MCF 10A (cell line): Measurements from ENCODE around the gene MIER3. TPM values are rescaled to one million over a fixed set of nuclear protein-coding genes. Genes with fewer than 3 reads are reported as not detected.

Experiments
- BruUV-seq: library from RNA; stranded (reverse); fragments of 400-500 nt; replicated peaks from 2 replicates; lab custom pipeline; 2021; lab: Mats Ljungman, UMichigan
- CTCF ChIA-PET: fragments of 300-600 bp; sonication (Branson Sonifier 250); formaldehyde crosslinking; extraction: SDS; loops from one replicate; lab custom pipeline; 2021; ENCODE audit warnings: antibody characterized with exemption, inconsistent platforms; lab: Yijun Ruan, JAX
- POLR2A ChIA-PET: fragments of 300-600, 350-650 bp; sonication (Branson Sonifier 250); formaldehyde crosslinking; extraction: SDS; loops from one replicate; lab custom pipeline; 2020; ENCODE audit warnings: antibody characterized with exemption, inconsistent platforms; lab: Yijun Ruan, JAX
- DNase-seq: peaks from one replicate; pipeline ENCODE4 v3.0.0-alpha.2; 2018; ENCODE audit not compliant: unreplicated experiment
- H3K27ac Mint-ChIP-seq: one replicate; pipeline ENCODE4 v1.8.0; 2022; ENCODE audit warnings: mild to moderate bottlenecking, low read depth, mixed read lengths; ENCODE audit not compliant: unreplicated experiment
- H3K27me3 Mint-ChIP-seq: one replicate; pipeline ENCODE4 v1.8.0; 2022; ENCODE audit warnings: mixed read lengths; ENCODE audit not compliant: insufficient read depth, unreplicated experiment
- H3K36me3 Mint-ChIP-seq: one replicate; pipeline ENCODE4 v1.8.0; 2022; ENCODE audit warnings: mild to moderate bottlenecking, moderate library complexity, mixed read lengths; ENCODE audit not compliant: insufficient read depth, unreplicated experiment
- H3K4me1 Mint-ChIP-seq: one replicate; pipeline ENCODE4 v1.8.0; 2022; ENCODE audit warnings: mixed read lengths; ENCODE audit not compliant: insufficient read depth, unreplicated experiment
- H3K4me3 Mint-ChIP-seq: one replicate; pipeline ENCODE4 v1.8.0; 2022; ENCODE audit warnings: mild to moderate bottlenecking, moderate library complexity, mixed read lengths; ENCODE audit not compliant: unreplicated experiment
- H3K9me3 Mint-ChIP-seq: one replicate; pipeline ENCODE4 v1.8.0; 2022; ENCODE audit warnings: mixed read lengths; ENCODE audit not compliant: unreplicated experiment
- CTCF ChIP-seq: fragments of 200-600 bp; IDR thresholded peaks from one replicate; pipeline ENCODE4 v1.8.0; 2022; ENCODE audit warnings: antibody characterized with exemption, mild to moderate bottlenecking; ENCODE audit not compliant: unreplicated experiment
- intact Hi-C: fragments of 100-400 bp; cut with micrococcal nuclease; formaldehyde crosslinking; loops from 2 replicates; pipeline ENCODE4 v1.14.1; 2022
- total RNA-seq: library from RNA; stranded (reverse); gene quantifications from 2 replicates; pipeline ENCODE4 v1.2.3, GENCODE V29; 2022

The MIER3 gene
- total RNA-seq, 1 experiment from 2014 or later: 17.8 TPM

- no peak for DNase-seq
- Mint-ChIP-seq H3K27ac (no peak overlapping the region), H3K9me3 (no peaks in the 10 kb centered on the region), H3K27me3 (no peaks in the 10 kb centered on the region), H3K4me1 (no peaks in the 10 kb centered on the region), H3K4me3 (no peak overlapping the region), H3K36me3 (no peaks in the 10 kb centered on the region)
- BruUV-seq: no TSS peak
- TF ChIP-seq CTCF: no peak
- CTCF ChIA-PET: interaction anchor here (1.1 kb wide), 1 partner anchor 14 kb away, joined by 4 read pairs; no protein-coding TSS in a partner anchor
- POLR2A ChIA-PET: no interaction called here
- intact Hi-C loops: no loop called here
Observed at GRCh38 chr5:56989676-56990075, 37.8 kb upstream of the MIER3 start.

GRCh38 chr5:56988490-56988889 lies 36.6 kb upstream of the MIER3 start:
- Mint-ChIP-seq H3K27me3 (no peaks in the 10 kb centered on the region), H3K4me1 (no peaks in the 10 kb centered on the region), H3K9me3 (no peaks in the 10 kb centered on the region), H3K4me3 (no peak overlapping the region), H3K36me3 (no peaks in the 10 kb centered on the region), H3K27ac (no peak overlapping the region)
- CTCF ChIA-PET: no interaction called here
- no peak for DNase-seq
- BruUV-seq: no TSS peak
- intact Hi-C loops: no loop called here
- TF ChIP-seq CTCF: no peak
- POLR2A ChIA-PET: no interaction called here

GRCh38 chr5:56987171-56987570 lies 35.2 kb upstream of the MIER3 start:
- no TSS peak for BruUV-seq
- ChIA-PET CTCF (interaction anchor here (0.5 to 1.6 kb wide), 4 partner anchors 9 to 1055 kb away, joined by 3 to 7 read pairs (median 4); no protein-coding TSS in a partner anchor), POLR2A (interaction anchor here (1.3 kb wide), 1 partner anchor 77 kb away, joined by 4 read pairs; no protein-coding TSS in a partner anchor)
- no peak for DNase-seq
- H3K27ac Mint-ChIP-seq: no peak overlapping the region
- intact Hi-C loops: no loop called here
- no peaks in the 10 kb centered on the region for H3K27me3 Mint-ChIP-seq
- no peak overlapping the region for H3K4me3 Mint-ChIP-seq
- H3K4me1 Mint-ChIP-seq: no peaks in the 10 kb centered on the region
- H3K36me3 Mint-ChIP-seq: no peaks in the 10 kb centered on the region
- TF ChIP-seq CTCF: no peak
- H3K9me3 Mint-ChIP-seq: no peaks in the 10 kb centered on the region

DNA sequence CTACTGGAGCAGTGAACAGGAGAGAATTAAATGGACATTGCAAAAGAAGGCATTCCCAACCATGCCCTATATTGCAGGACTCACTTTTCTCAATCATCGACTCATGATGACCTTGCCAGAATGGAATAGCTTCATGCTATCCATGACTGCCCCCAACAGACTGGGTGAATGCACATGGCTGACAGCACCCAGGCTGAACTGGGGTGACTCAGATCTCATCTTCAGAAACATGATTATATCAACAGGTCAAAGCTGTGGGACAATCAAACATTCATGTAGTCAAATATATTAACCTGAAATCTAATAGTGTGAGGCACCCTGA lies 34.7 kb upstream of the MIER3 start:
- peak; percentile 21 for DNase-seq

More for the DNA sequence above, 34.7 kb upstream of the MIER3 start:
- no TSS peak for BruUV-seq
- H3K4me3 Mint-ChIP-seq: no peak overlapping the region
- no peak overlapping the region for H3K27ac Mint-ChIP-seq
- ChIA-PET POLR2A (interaction anchor here (1.3 kb wide), 1 partner anchor 77 kb away, joined by 4 read pairs; no protein-coding TSS in a partner anchor), CTCF (interaction anchor here (0.7 to 1.6 kb wide), 2 partner anchors 10 to 21 kb away, joined by 3 to 7 read pairs; no protein-coding TSS in a partner anchor)
- H3K9me3 Mint-ChIP-seq: no peaks in the 10 kb centered on the region
- no peaks in the 10 kb centered on the region for H3K27me3 Mint-ChIP-seq
- no peaks in the 10 kb centered on the region for H3K4me1 Mint-ChIP-seq
- H3K36me3 Mint-ChIP-seq: no peaks in the 10 kb centered on the region
- no peak for TF ChIP-seq CTCF
- intact Hi-C loops: no loop called here
